ENCODE data around the gene TP53RK.

- TF ChIP-seq CTCF (IDR thresholded peaks at IDR 0.05; ENCODE audit: poor library complexity, severe bottlenecking) (no peak), MXI1 (conservative IDR thresholded peaks at IDR 0.05; ENCODE audit: poor library complexity, severe bottlenecking) (no peak)
These were observed 49.7 kb downstream of the TP53RK start for GRCh38 chr20:46639587-46639986.
